HG02885 (cell line): ENCODE measurements around the gene RBBP6.
"Not testable (repeated sequence)": the region's sequence is repeated elsewhere in the genome, so short reads cannot be mapped to it uniquely, and the experiment has no call there.

Experiments
- ATAC-seq: cut with Tn5 transposase; IDR thresholded peaks from one replicate; pipeline ENCODE4 v1.9.1; 2021; ENCODE audit warnings: mild to moderate bottlenecking; ENCODE audit not compliant: unreplicated experiment, poor library complexity

RBBP6 gene

DNA sequence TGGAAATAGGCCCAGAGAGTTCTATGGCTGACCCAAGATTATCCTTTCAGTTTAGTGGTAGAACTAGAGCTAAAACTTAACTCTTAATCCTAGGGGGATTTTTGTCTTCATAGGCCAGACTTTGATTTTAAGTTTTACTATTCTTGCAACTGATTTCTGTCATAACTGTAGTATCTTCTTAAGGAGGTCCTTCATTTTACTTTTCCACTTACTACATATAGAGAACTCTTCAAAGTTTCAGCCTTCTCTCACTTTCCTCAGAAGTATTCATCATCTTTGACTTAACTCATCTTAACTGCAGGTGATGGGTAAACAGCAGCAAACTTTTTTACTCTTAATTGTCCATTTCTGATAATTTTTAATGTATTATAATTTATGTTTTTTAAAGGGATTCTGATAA, 23.4 kb downstream of the RBBP6 start:
- no peak for ATAC-seq

DNA sequence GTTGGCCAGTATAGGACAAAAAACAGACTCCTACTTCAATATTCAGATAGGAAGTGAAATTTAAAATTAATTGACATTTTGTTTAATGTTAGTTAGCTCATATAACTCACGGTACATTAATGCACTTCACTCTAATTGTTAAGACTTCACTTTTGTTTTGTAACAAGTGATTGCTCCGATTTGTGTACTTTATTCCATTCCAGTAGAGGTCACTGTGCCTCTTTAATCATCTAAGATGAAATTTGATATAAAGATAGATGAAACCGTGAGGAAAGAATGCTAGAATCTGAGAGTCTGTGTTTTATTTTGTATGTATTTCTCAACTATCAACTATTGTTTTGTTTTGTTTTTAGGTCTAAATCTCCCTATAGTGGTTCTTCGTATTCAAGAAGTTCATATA, 29.0 kb downstream of the RBBP6 start:
- no peak for ATAC-seq

GRCh38 chr16:24571096-24571495, 31.7 kb downstream of the RBBP6 start:
- ATAC-seq, result no peak

DNA sequence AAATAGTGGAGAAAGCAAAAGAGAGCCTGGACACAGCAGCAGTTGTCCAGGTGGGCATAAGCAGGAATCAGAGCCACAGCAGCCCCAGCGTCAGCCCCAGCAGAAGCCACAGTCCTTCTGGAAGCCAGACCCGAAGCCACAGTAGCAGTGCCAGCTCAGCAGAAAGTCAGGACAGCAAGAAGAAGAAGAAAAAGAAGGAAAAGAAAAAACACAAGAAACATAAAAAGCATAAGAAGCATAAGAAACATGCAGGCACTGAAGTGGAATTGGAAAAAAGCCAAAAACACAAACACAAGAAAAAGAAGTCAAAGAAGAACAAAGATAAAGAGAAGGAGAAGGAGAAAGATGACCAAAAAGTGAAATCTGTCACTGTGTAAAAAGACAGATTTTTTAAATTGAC, 32.7 kb downstream of the RBBP6 start:
- no peak for ATAC-seq

DNA sequence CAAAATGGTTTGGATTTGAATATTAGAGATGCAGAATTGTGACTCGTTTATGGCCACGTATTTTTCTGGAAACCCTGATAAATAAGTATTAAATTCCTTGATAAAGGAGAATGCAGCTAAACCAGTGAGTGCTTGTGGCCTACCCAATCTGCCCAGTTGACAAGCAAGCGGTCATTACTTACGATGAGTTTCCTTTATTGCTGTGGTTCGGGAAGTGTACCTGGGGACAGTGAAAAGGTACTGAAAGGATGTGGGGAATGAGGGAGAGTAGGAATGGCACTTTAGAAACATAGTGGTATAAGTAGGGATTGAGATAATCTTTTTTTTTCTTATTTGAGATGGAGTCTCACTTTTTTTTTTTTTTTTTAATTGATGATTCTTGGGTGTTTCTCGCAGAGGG, 33.8 kb downstream of the RBBP6 start:
- ATAC-seq, result no peak

DNA sequence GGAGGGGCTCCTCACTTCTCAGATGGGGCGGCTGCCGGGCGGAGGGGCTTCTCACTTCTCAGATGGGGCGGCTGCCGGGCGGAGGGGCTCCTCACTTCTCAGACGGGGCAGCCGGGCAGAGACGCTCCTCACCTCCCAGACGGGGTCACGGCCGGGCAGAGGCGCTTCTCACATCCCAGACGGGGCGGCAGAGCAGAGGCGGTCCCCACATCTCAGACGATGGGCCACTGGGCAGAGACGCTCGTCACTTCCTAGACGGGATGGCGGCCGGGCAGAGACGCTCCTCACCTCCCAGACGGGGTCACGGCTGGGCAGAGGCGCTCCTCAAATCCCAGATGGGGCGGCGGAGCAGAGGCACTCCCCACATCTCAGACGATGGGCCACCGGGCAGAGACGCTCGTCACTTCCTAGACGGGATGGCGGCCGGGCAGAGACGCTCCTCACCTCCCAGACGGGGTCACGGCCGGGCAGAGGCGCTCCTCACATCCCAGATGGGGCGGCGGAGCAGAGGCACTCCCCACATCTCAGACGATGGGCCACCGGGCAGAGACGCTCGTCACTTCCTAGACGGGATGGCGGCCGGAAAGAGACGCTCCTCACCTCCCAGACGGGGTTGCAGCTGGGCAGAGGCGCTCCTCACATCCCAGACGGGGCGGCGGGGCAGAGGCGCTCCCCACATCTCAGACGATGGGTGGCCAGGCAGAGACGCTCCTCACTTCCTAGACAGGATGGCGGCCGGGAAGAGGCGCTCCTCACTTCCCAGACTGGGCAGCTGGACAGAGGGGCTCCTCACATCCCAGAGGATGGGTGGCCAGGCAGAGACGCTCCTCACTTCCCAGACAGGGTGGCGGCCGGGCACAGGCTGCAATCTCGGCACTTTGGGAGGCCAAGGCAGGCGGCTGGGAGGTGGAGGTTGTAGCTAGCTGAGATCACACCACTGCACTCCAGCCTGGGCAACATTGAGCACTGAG, 35.4 kb downstream of the RBBP6 start:
- not testable (repeated sequence) for ATAC-seq

GRCh38 chr16:24575791-24576190, 36.4 kb downstream of the RBBP6 start:
- ATAC-seq, result not testable (repeated sequence)

DNA sequence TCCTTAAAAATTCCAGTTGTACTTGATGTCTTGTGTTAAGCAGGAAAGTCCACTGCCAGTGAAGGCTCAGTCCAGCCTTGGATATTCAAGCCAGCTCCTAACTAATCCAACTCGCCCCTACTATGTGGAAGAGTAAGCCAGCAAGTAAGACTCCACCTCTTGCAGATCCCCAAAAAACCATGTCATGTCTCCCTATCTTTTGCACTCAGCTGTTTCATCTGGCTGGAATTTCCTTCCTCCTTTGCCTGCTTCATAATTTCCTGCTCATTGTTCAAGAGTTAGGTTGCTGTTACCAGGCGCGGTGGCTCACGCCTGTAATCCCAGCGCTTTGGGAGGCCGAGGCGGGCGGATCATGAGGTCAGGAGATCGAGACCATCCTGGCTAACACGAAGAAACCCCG, 37.8 kb downstream of the RBBP6 start:
- no peak for ATAC-seq

DNA sequence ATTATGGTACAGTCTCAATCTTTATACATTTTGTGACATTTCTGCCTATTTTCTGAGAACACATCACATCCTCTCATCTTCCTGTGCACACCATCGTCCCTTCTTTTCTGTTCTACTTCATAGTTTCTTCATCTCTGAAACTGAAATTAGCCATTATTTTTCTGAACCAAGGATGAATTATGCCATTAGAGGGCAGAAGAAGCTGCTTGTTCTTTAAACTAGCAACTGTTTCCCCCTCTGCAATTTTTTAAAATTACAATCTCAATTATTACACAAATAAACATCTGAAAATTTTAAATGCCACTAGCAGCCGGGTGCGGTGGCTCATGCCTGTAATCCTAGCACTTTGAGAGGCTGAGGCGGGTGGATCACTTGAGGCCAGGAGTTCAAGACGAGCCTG, 41.3 kb downstream of the RBBP6 start:
- ATAC-seq, result no peak

DNA sequence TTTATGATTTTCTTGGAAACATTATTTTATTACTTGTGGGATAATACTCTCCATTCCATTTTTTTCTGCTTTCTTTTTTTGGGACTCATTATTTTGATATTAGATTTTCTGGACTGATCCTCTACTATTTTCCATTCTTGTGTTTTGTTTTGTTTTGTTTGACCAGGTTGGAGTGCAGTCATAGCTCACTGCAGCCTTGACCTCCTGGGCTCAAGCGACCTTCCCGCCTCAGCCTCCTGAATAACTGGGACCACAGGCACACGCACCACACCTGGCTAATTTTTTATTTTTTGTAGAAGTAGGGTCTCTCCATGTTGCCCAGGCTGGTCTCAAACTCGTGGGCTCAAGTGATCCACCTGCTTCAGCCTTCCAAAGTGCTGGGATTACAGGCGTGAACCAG, 44.1 kb downstream of the RBBP6 start:
- ATAC-seq, result no peak

DNA sequence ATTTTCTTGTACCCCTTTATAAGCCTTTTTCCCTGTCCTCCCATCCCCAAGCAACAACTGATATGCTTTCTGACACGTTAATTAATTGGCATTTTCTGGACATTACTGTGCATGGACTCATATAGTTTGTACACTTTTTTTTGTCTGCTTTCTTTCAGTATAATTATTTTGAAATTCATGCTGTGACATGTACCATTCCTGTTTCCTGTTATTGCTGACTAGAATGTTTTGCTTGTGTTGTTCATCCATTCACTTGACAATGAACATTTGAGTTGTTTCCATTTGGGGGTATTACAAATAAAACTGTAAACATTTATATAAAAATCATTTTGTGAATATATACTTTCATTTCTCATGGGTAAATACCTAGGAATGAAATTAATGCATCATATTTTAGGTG, 50.6 kb downstream of the RBBP6 start:
- no peak for ATAC-seq

DNA sequence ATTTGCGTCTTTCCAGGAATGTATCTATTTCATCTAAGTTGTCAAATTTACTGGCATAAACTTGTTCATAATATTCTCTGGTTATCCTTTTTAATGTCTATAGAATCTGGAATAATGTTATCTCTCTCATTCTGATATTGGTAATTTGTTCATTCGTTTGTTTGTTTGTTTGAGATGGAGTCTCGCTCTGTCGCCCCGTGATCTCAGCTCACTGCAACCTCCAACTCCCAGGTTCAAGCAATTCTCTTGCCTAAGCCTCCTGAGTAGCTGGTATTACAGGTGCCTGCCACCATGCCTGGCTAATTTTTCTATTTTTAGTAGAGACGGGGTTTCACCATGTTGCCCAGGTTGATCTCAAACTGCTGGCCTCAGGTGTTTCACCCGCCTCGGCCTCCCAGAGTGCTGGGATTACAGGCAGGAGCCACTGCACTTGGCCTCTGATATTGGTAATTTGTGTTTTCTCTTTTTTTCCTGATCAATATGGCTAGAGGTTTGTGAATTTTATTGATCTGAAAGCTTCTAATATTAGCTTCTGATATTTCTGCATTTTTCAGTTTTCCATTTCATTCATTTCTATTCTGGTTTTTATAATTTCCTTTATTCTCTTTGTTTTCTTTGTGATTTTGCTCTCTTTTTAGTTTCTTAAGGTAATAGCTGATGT, 59.5 kb downstream of the RBBP6 start:
- ATAC-seq, result no peak

DNA sequence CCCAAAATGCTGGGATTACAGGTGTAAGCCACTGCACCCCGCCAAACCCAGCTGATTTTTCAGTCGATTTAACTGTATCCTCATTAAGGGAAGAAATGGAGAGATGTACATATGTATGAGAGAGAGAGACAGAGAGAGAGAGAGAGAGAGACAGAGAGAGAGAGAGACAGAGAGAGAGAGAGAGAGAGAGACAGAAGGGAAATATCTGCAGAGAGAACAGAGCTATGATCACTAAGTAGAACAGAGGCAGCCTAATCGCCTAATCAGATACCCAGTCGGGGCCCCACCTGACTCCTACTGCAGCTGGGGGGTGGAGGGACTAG, 70.0 kb downstream of the RBBP6 start:
- ATAC-seq, result no peak

GRCh38 chr16:24609740-24610415, 70.5 kb downstream of the RBBP6 start:
- no peak for ATAC-seq

- ATAC-seq, result no peak
Measured at GRCh38 chr16:24610416-24610755, 71.0 kb downstream of the RBBP6 start.

- no peak for ATAC-seq
Measured at GRCh38 chr16:24611310-24611709, 71.9 kb downstream of the RBBP6 start.

GRCh38 chr16:24612656-24613055, 73.3 kb downstream of the RBBP6 start:
- no peak for ATAC-seq

- not testable (repeated sequence) for ATAC-seq
Measured at GRCh38 chr16:24613267-24613666, 73.9 kb downstream of the RBBP6 start.

DNA sequence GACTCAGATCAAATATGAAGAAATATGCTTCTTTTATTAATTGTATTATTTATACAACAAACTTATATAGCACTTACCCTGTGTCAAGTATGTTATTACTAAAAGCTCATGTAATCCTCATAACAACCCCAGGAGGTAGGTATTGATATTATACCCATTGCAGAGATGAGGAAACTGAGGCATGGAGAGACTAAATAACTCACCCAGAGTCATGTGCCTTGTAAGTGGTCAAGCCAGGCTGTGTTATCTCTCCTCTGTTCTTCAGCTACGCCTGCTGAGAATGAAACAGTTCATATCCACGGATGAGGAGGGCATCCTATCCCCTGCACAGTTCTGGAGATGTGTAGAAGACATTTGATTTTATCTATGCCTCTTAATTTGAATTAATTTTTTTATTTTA, 78.1 kb downstream of the RBBP6 start:
- no peak for ATAC-seq
